Glutamatergic neuron (in vitro differentiated cells): ENCODE results near the gene SHISA4. TPM values are rescaled to one million over a fixed set of nuclear protein-coding genes. Genes with fewer than 3 reads are reported as not detected.

Source experiments
- DNase-seq: peaks from one replicate; pipeline ENCODE4 v3.0.0; 2022
- H3K27ac Mint-ChIP-seq: one replicate; pipeline ENCODE4 v1.8.0; 2020; ENCODE audit warnings: mild to moderate bottlenecking, mixed read lengths, inconsistent platforms; ENCODE audit not compliant: unreplicated experiment
- H3K27me3 Mint-ChIP-seq: one replicate; pipeline ENCODE4 v1.8.0; 2020; ENCODE audit warnings: mild to moderate bottlenecking, moderate library complexity, mixed read lengths, inconsistent platforms; ENCODE audit not compliant: unreplicated experiment
- H3K36me3 Mint-ChIP-seq: one replicate; pipeline ENCODE4 v1.8.0; 2020; ENCODE audit warnings: mild to moderate bottlenecking, mixed read lengths, inconsistent platforms; ENCODE audit not compliant: unreplicated experiment
- H3K4me1 Mint-ChIP-seq: one replicate; pipeline ENCODE4 v1.8.0; 2020; ENCODE audit warnings: mild to moderate bottlenecking, low read depth, mixed read lengths, inconsistent platforms; ENCODE audit not compliant: unreplicated experiment
- H3K4me3 Mint-ChIP-seq: one replicate; pipeline ENCODE4 v1.8.0; 2020; ENCODE audit warnings: mild to moderate bottlenecking, mixed read lengths, inconsistent platforms; ENCODE audit not compliant: unreplicated experiment
- H3K9me3 Mint-ChIP-seq: one replicate; pipeline ENCODE4 v1.8.0; 2020; ENCODE audit warnings: mild to moderate bottlenecking, moderate library complexity, mixed read lengths, inconsistent platforms; ENCODE audit not compliant: unreplicated experiment
- total RNA-seq: library from RNA; stranded (reverse); fragmentation: NEBNext Ultra II Directional; extraction: Animal tissue kit (Norgen Biotek cat#: 25700); gene quantifications from one replicate; pipeline ENCODE4 v1.2.1, GENCODE V29; 2021; ENCODE audit not compliant: unreplicated experiment
- TF ChIP-seq, protein P1 (sequence below): fragments of 200-600 bp; sonication (generic); IDR thresholded peaks from one replicate; pipeline ENCODE4 v1.5.0; 2021; ENCODE audit not compliant: partially characterized antibody, unreplicated experiment

The SHISA4 gene
- total RNA-seq, 1 donor from 2014 or later = 2.9 TPM

DNA sequence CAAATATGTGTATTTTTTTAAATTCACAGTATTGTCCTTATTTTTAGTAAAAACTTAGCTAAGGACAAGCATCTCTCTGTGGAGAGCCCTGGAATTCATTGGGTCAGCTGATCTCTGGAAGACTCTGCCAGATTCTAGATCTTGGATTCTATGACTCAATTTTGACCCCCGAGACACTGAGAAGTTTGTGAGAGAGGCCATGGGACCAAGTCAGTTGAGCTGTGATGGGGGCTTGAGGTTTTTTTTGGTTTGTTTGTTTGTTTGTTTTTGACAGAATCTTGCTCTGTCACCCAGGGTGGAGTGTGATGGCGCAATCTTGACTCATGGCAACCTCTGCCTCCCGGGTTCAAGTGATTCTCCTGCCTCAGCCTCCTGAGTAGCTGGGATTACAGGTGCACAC, 13.5 kb downstream of the SHISA4 start:
- peaks cover 7% of the 10 kb centered on the region for H3K9me3 Mint-ChIP-seq
- H3K27ac Mint-ChIP-seq = no peak overlapping the region
- H3K4me1 Mint-ChIP-seq = peaks cover 13% of the 10 kb centered on the region
- no peak for DNase-seq
- H3K4me3 Mint-ChIP-seq = no peak overlapping the region
- no peaks in the 10 kb centered on the region for H3K36me3 Mint-ChIP-seq
- TF ChIP-seq, protein P1, sequence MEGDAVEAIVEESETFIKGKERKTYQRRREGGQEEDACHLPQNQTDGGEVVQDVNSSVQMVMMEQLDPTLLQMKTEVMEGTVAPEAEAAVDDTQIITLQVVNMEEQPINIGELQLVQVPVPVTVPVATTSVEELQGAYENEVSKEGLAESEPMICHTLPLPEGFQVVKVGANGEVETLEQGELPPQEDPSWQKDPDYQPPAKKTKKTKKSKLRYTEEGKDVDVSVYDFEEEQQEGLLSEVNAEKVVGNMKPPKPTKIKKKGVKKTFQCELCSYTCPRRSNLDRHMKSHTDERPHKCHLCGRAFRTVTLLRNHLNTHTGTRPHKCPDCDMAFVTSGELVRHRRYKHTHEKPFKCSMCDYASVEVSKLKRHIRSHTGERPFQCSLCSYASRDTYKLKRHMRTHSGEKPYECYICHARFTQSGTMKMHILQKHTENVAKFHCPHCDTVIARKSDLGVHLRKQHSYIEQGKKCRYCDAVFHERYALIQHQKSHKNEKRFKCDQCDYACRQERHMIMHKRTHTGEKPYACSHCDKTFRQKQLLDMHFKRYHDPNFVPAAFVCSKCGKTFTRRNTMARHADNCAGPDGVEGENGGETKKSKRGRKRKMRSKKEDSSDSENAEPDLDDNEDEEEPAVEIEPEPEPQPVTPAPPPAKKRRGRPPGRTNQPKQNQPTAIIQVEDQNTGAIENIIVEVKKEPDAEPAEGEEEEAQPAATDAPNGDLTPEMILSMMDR = no peak
- peaks cover 9% of the 10 kb centered on the region for H3K27me3 Mint-ChIP-seq

DNA sequence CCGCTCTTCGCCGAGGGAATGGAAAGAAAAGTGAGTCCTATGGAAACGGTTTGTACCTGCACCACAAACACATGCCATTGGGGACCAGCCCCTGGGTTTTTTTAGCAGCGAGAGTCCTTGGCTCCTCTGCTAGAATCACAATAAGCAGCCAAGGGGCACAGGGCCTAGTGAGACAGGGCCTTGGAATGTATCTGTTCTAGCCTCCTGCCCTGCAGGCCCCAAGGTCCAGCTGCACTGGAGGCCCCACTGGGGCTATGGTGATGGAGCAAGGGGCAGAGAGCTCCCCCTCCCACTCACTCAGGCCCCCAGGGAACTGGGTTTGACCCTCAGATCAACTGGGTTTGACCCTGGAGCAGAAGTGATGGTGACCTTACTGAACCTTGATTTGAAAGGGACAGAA, 14.4 kb downstream of the SHISA4 start:
- peaks cover 9% of the 10 kb centered on the region for H3K27me3 Mint-ChIP-seq
- no peak overlapping the region for H3K27ac Mint-ChIP-seq
- H3K36me3 Mint-ChIP-seq = no peaks in the 10 kb centered on the region
- peaks cover 6% of the 10 kb centered on the region for H3K9me3 Mint-ChIP-seq
- DNase-seq = no peak
- H3K4me3 Mint-ChIP-seq = no peak overlapping the region
- TF ChIP-seq, protein P1 = no peak
- peaks cover 13% of the 10 kb centered on the region for H3K4me1 Mint-ChIP-seq

DNA sequence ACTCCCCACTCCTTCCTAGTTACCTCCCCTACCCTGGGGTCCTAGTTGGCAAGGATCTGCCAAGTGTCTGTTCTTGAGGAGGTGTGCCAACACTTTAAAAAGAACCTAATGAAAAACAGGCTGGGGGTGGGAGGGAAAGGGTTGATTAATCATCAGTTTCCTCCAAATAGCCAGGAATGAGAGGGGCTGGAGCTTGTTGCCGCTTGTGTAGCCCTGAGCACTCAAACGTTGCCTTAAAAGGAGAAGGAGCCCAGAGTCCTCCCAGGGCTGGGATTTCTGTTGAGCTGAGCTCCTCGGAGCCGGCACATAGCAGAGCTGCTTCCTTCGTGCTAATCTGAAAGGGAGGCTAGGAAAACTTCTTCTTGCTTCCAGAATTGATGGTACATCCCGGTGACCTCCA, 15.9 kb downstream of the SHISA4 start:
- Mint-ChIP-seq H3K9me3 (peaks cover 6% of the 10 kb centered on the region), H3K27ac (no peak overlapping the region), H3K27me3 (peaks cover 9% of the 10 kb centered on the region), H3K36me3 (no peaks in the 10 kb centered on the region), H3K4me1 (peaks cover 13% of the 10 kb centered on the region), H3K4me3 (no peak overlapping the region)
- DNase-seq = no peak
- TF ChIP-seq, protein P1 = no peak

DNA sequence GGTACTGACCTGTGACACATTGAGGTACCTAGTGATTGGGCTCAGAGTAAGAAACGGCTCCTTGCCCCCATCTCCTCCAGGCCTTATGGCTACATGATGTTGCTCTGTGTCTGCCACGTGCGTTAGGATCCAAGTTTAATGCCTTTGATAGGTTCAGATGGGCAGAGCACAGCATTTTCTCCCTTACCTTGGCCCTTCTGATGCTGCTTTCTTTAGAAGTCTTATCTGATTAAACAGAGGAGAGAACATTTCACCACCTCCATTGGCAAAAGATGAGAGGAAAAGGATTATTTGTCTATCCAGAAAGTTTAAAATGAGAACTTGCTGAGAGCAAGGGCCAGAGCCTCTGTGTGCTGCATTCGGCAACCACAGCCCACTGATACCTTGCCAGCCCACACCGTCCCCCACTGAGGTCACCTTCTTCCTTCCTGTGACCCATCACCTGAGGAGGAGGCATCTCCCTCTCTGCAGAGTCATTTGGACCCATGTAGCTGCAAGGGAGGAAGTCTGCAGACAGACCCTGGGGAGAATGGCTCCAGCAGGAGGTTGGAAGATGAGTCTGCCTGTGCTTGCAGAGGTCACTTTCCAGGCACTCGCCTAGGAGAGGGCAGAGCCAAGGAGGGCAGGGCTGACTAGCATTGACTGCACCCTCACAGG, 16.7 kb downstream of the SHISA4 start:
- no peak for DNase-seq
- TF ChIP-seq, protein P1 = no peak
- Mint-ChIP-seq H3K27me3 (peaks cover 7% of the 10 kb centered on the region), H3K4me3 (no peak overlapping the region), H3K36me3 (no peaks in the 10 kb centered on the region), H3K9me3 (peaks cover 4% of the 10 kb centered on the region), H3K27ac (no peak overlapping the region), H3K4me1 (peaks cover 13% of the 10 kb centered on the region)

DNA sequence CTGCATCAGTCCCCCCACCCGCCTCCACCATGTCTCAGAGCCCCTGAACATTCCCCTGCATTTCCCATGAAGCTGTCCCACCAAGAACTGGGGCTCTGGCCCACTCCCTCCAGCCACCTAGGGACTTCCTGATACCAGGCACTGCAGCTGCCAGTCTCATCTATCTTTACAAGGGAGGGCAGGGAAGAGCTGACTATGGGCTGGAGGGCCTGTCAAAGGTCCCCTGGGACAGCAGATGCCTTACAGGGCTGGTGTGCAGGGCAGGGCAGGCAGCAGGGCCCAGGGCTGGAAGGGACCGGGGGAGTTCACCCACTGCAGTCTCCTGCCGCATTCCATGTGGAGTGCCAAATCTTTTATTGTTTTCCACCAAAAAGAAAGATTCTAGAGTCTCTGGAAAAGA, 17.6 kb downstream of the SHISA4 start:
- TF ChIP-seq, protein P1 = no peak
- peak; percentile 50 for DNase-seq
- Mint-ChIP-seq H3K27me3 (peaks cover 6% of the 10 kb centered on the region), H3K36me3 (no peaks in the 10 kb centered on the region), H3K4me1 (peaks cover 13% of the 10 kb centered on the region), H3K4me3 (no peak overlapping the region), H3K27ac (no peak overlapping the region), H3K9me3 (peaks cover 4% of the 10 kb centered on the region)
